ENCODE measurements around the gene TMEM26. TPM values are rescaled to one million over a fixed set of nuclear protein-coding genes. Genes with fewer than 3 reads are reported as not detected.

Gene TMEM26
- total and polyA plus RNA-seq, 2 of the 13 experiments (the other 11 are each of a cell fraction or from before 2014, with no cell fraction given) = not detected

- TF ChIP-seq, protein P1, sequence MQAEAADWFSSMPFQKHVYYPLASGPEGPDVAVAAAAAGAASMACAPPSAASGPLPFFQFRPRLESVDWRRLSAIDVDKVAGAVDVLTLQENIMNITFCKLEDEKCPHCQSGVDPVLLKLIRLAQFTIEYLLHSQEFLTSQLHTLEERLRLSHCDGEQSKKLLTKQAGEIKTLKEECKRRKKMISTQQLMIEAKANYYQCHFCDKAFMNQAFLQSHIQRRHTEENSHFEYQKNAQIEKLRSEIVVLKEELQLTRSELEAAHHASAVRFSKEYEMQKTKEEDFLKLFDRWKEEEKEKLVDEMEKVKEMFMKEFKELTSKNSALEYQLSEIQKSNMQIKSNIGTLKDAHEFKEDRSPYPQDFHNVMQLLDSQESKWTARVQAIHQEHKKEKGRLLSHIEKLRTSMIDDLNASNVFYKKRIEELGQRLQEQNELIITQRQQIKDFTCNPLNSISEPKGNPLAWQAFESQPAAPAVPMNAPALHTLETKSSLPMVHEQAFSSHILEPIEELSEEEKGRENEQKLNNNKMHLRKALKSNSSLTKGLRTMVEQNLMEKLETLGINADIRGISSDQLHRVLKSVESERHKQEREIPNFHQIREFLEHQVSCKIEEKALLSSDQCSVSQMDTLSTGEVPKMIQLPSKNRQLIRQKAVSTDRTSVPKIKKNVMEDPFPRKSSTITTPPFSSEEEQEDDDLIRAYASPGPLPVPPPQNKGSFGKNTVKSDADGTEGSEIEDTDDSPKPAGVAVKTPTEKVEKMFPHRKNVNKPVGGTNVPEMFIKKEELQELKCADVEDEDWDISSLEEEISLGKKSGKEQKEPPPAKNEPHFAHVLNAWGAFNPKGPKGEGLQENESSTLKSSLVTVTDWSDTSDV (CRISPR knock-in tag; IDR thresholded peaks at IDR 0.05) = no peak
- no peak for TF ChIP-seq ZNF407 (CRISPR knock-in tag; IDR thresholded peaks at IDR 0.05; ENCODE audit: not compliant biosample characterization)
These were observed 62.3 kb downstream of the TMEM26 start (continued) for GRCh38 chr10:61390851-61391250.
